Neuronal stem cell (in vitro differentiated cells): ENCODE results near the gene TPM4.
"Not testable (repeated sequence)": the region's sequence is repeated elsewhere in the genome, so short reads cannot be mapped to it uniquely, and the experiment has no call there.

ENCODE experiments used
- DNase-seq: peaks from one replicate; pipeline ENCODE4 v3.0.0-alpha.2; 2013; ENCODE audit warnings: low spot score
- H2AFZ ChIP-seq: one replicate; pipeline ENCODE4 v1.6.1; 2013; ENCODE audit warnings: mild to moderate bottlenecking, low read length, inconsistent platforms
- H2AK5ac ChIP-seq: 2 replicates; pipeline ENCODE4 v1.6.1; 2013; ENCODE audit warnings: low read depth, mild to moderate bottlenecking, inconsistent platforms, low read length, moderate library complexity, mixed read lengths
- H2BK120ac ChIP-seq: 2 replicates; pipeline ENCODE4 v1.6.1; 2013; ENCODE audit warnings: low read depth, mild to moderate bottlenecking, inconsistent platforms, low read length, moderate library complexity, mixed read lengths
- H2BK12ac ChIP-seq: one replicate; pipeline ENCODE4 v1.6.1; 2013; ENCODE audit warnings: low read length, inconsistent platforms
- H2BK15ac ChIP-seq: 2 replicates; pipeline ENCODE4 v1.6.1; 2013; ENCODE audit warnings: mild to moderate bottlenecking, low read length, inconsistent platforms, mixed read lengths
- H2BK5ac ChIP-seq: one replicate; pipeline ENCODE4 v1.6.1; 2013; ENCODE audit warnings: inconsistent platforms, mild to moderate bottlenecking, low read length, moderate library complexity
- H3K14ac ChIP-seq: one replicate; pipeline ENCODE4 v1.6.1; 2013; ENCODE audit warnings: low read length, inconsistent platforms
- H3K18ac ChIP-seq: 2 replicates; pipeline ENCODE4 v1.6.1; 2013; ENCODE audit warnings: low read length, inconsistent platforms
- H3K23ac ChIP-seq: 2 replicates; pipeline ENCODE4 v1.6.1; 2013; ENCODE audit warnings: low read depth, mild to moderate bottlenecking, mixed read lengths, low read length, inconsistent platforms; ENCODE audit not compliant: poor library complexity
- H3K27ac ChIP-seq: replicated peaks from 3 replicates; pipeline ENCODE4 v1.5.1; 2013; ENCODE audit warnings: low read length, inconsistent platforms
- H3K27me3 ChIP-seq, 3 experiments: 2 replicates each; pipeline ENCODE4 v1.6.1; 2013; ENCODE audit warnings: low read length in 3 of 3, mild to moderate bottlenecking in 2 of 3, inconsistent platforms in 1 of 3, low read depth in 1 of 3, mixed read lengths in 1 of 3, moderate library complexity in 1 of 3; ENCODE audit not compliant: control insufficient read depth in 3 of 3, insufficient read depth in 3 of 3
- H3K36me3 ChIP-seq, 2 donors: replicated peaks in 1 of 2; 2 replicates each; pipeline ENCODE4 v1.6.1; 2013; ENCODE audit warnings: low read length in 2 of 2; ENCODE audit not compliant: control insufficient read depth in 2 of 2, insufficient read depth in 2 of 2
- H3K4ac ChIP-seq: 2 replicates; pipeline ENCODE4 v1.6.1; 2013; ENCODE audit warnings: inconsistent platforms, mild to moderate bottlenecking, low read length, moderate library complexity
- H3K4me1 ChIP-seq, 2 donors: 1 replicate in 1 of 2; 2 replicates in 1 of 2; pipeline ENCODE4 v1.6.1; 2013; ENCODE audit warnings: low read length in 2 of 2, low read depth in 1 of 2; ENCODE audit not compliant: control insufficient read depth in 2 of 2, insufficient read depth in 1 of 2
- H3K4me2 ChIP-seq: one replicate; pipeline ENCODE4 v1.6.1; 2013; ENCODE audit warnings: mild to moderate bottlenecking, low read length, inconsistent platforms; ENCODE audit not compliant: insufficient read depth, poor library complexity, severe bottlenecking
- H3K4me3 ChIP-seq, 2 donors: 2 replicates each; pipeline ENCODE4 v1.5.1; 2013; ENCODE audit warnings: low read length in 2 of 2, mild to moderate bottlenecking in 2 of 2, inconsistent platforms in 1 of 2, moderate library complexity in 1 of 2
- H3K79me1 ChIP-seq: one replicate; pipeline ENCODE4 v1.6.1; 2013; ENCODE audit warnings: low read depth, mild to moderate bottlenecking, inconsistent platforms, low read length, moderate library complexity
- H3K9ac ChIP-seq: one replicate; pipeline ENCODE4 v1.6.1; 2013; ENCODE audit warnings: mild to moderate bottlenecking, low read depth, low read length, inconsistent platforms; ENCODE audit not compliant: poor library complexity
- H3K9me3 ChIP-seq, 2 donors: replicated peaks in 1 of 2; 2 replicates each; pipeline versions ENCODE3 to v1.6.1; 2013; ENCODE audit warnings: low read length in 2 of 2, mild to moderate bottlenecking in 2 of 2, inconsistent platforms in 1 of 2, low read depth in 1 of 2, mixed read lengths in 1 of 2, moderate library complexity in 1 of 2; ENCODE audit not compliant: control insufficient read depth in 2 of 2, insufficient read depth in 1 of 2
- H4K8ac ChIP-seq: one replicate; pipeline ENCODE4 v1.6.1; 2013; ENCODE audit warnings: low read depth, mild to moderate bottlenecking, inconsistent platforms, low read length, moderate library complexity
- H4K91ac ChIP-seq: one replicate; pipeline ENCODE4 v1.6.1; 2013; ENCODE audit warnings: low read length, low read depth, mild to moderate bottlenecking, inconsistent platforms; ENCODE audit not compliant: poor library complexity
- WGBS, 2 donors: extraction: QIAGEN DNeasy Blood & Tissue Kit; methylation state at CpG; one replicate each; pipeline ENCODE4 v1.1.7; 2013; ENCODE audit warnings: missing lambda C conversion rate in 2 of 2, mixed read lengths in 1 of 2; ENCODE audit not compliant: insufficient read length in 2 of 2, insufficient replicate concordance in 1 of 2; ENCODE audit errors: extremely low coverage in 2 of 2; 5-methylcytosine and 5-hydroxymethylcytosine counted together

TPM4 gene

GRCh38 chr19:16118489-16119033 lies 42.3 kb downstream of the TPM4 start:
- H3K18ac ChIP-seq = no peak overlapping the region
- H3K36me3 ChIP-seq = peaks cover 41 to 84% of the 10 kb centered on the region in 2 donors
- H3K79me1 ChIP-seq = peaks cover 4% of the 10 kb centered on the region
- no peak overlapping the region for H3K9ac ChIP-seq
- no peak overlapping the region for H3K27ac ChIP-seq
- no peak overlapping the region for H3K23ac ChIP-seq
- no peak overlapping the region for H2AK5ac ChIP-seq
- H2BK12ac ChIP-seq = no peak overlapping the region
- no peak overlapping the region for H2BK15ac ChIP-seq
- no peaks in the 10 kb centered on the region for H3K9me3 ChIP-seq
- H3K27me3 ChIP-seq = no peaks in the 10 kb centered on the region
- no peak overlapping the region for H4K91ac ChIP-seq
- no peak overlapping the region for H2BK5ac ChIP-seq
- H3K4me3 ChIP-seq = no peak overlapping the region
- H4K8ac ChIP-seq = no peak overlapping the region
- H2AFZ ChIP-seq = no peak overlapping the region
- H2BK120ac ChIP-seq = no peak overlapping the region
- H3K4me2 ChIP-seq = no peak overlapping the region
- WGBS, 2 donors = no CpG with 5 or more reads among the region's 12 CpGs
- H3K4ac ChIP-seq = no peak overlapping the region
- no peaks in the 10 kb centered on the region for H3K4me1 ChIP-seq
- no peak for DNase-seq
- H3K14ac ChIP-seq = no peak overlapping the region

- H3K18ac ChIP-seq, H3K4ac ChIP-seq, H2BK120ac ChIP-seq, H2BK12ac ChIP-seq, H3K9me3 ChIP-seq, H2AFZ ChIP-seq, H3K23ac ChIP-seq, H2BK15ac ChIP-seq, H2AK5ac ChIP-seq, H2BK5ac ChIP-seq, H3K27ac ChIP-seq, H3K4me2 ChIP-seq, H3K4me3 ChIP-seq, H4K8ac ChIP-seq, H4K91ac ChIP-seq, H3K4me1 ChIP-seq, H3K14ac ChIP-seq, DNase-seq, H3K79me1 ChIP-seq, H3K9ac ChIP-seq, H3K27me3 ChIP-seq: not testable (repeated sequence)
- WGBS, 2 donors = no CpG with 5 or more reads among the region's 19 CpGs
- H3K36me3 ChIP-seq = peaks cover 45 to 87% of the 10 kb centered on the region in 2 donors
These were observed 43.0 kb downstream of the TPM4 start for GRCh38 chr19:16119075-16119857.

DNA sequence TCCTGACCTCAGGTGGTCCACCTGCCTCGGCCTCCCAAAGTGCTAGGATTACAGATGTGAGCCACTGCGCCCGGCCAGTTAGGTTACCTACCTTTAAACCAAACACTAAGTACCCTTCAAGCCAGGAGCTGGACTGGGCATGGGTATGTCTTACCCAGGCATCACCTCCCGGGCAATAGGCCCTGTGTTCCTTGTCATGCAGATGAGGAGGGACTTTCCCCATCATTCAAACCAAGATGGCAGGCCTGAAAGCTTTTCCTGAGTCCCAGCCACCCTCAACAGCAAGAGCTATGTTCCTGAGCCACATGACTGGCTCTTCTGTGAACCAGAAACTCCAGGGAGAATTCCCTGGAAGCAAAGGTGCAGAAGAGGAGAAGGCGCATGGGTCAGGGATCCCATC lies 44.8 kb downstream of the TPM4 start:
- H3K27ac ChIP-seq = no peak overlapping the region
- no peak overlapping the region for H2AFZ ChIP-seq
- no peak overlapping the region for H3K14ac ChIP-seq
- no CpG with 5 or more reads among the region's 5 CpGs for WGBS, 2 donors
- no peaks in the 10 kb centered on the region for H3K4me1 ChIP-seq
- no peak overlapping the region for H2BK120ac ChIP-seq
- peaks cover 3% of the 10 kb centered on the region for H3K79me1 ChIP-seq
- H3K4ac ChIP-seq = no peak overlapping the region
- H3K23ac ChIP-seq = no peak overlapping the region
- H3K36me3 ChIP-seq = peaks cover 56 to 92% of the 10 kb centered on the region in 2 donors
- no peak overlapping the region for H2BK12ac ChIP-seq
- H3K9ac ChIP-seq = no peak overlapping the region
- no peak overlapping the region for H3K4me3 ChIP-seq
- H4K8ac ChIP-seq = no peak overlapping the region
- H3K4me2 ChIP-seq = no peak overlapping the region
- no peak overlapping the region for H2BK5ac ChIP-seq
- no peak overlapping the region for H4K91ac ChIP-seq
- no peak overlapping the region for H2BK15ac ChIP-seq
- H3K9me3 ChIP-seq = peaks cover 0 to 1% of the 10 kb centered on the region in 2 donors
- no peak overlapping the region for H2AK5ac ChIP-seq
- no peaks in the 10 kb centered on the region for H3K27me3 ChIP-seq
- DNase-seq = no peak
- no peak overlapping the region for H3K18ac ChIP-seq

- Histone ChIP-seq H3K9ac (no peak overlapping the region), H4K91ac (no peak overlapping the region), H3K4me1 (no peaks in the 10 kb centered on the region), H3K79me1 (peaks cover 3% of the 10 kb centered on the region), H3K27ac (no peak overlapping the region), H2BK5ac (no peak overlapping the region), H2AFZ (no peak overlapping the region), H3K9me3 (peaks cover 0 to 1% of the 10 kb centered on the region in 2 donors), H3K36me3 (peaks cover 59 to 95% of the 10 kb centered on the region in 2 donors), H2AK5ac (no peak overlapping the region), H2BK15ac (no peak overlapping the region), H3K18ac (no peak overlapping the region), H3K4me3 (no peak overlapping the region), H3K14ac (no peak overlapping the region), H3K27me3 (no peaks in the 10 kb centered on the region), H2BK12ac (no peak overlapping the region), H3K23ac (no peak overlapping the region), H3K4ac (no peak overlapping the region), H3K4me2 (no peak overlapping the region), H2BK120ac (no peak overlapping the region), H4K8ac (no peak overlapping the region)
- no CpG with 5 or more reads among the region's 11 CpGs for WGBS, 2 donors
- no peak for DNase-seq
These were observed 45.7 kb downstream of the TPM4 start for GRCh38 chr19:16121967-16122366.
